ENCODE data around the gene SYNJ1. TPM values are rescaled to one million over a fixed set of nuclear protein-coding genes. Genes with fewer than 3 reads are reported as not detected.
A peak's percentile ranks its signal among the peaks of the same experiment; 100 is the strongest.

Gene SYNJ1
- total and polyA plus RNA-seq, 2 of the 4 experiments (the other 2 are of a cell fraction) = 3.6 to 4.6 TPM

DNA sequence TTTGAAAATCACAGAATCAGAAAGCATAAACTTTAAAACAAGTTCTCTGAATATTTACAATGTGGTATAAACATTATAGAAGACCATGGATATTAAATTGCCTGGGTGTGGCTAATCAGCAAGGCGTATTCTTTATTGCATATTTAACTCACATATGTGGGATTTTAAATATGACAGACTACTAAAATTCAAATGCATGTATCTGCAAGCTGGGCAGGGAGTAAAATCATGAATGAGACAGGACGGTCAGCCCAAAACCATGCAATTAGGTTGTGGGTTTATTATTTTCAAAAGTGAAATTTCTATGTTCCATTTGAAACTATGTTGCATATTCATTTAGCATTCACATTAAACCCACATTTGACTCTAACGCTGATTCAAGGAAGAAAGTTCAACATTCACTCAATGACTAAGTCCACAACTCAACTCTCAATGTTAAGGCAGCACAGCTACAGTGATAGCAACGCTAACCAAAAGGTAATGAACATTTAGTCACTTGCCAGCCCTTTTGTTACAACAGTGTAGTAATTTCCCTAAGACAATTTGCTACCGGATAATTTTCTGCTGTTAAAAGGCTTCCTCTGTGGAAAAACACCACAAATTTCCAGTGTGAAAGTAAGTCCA lies 6.3 kb upstream of the SYNJ1 start:
- ChIA-PET CTCF (no interaction called here), POLR2A (ENCODE audit: unreplicated experiment) (no interaction called here)
- no peak overlapping the region for H2BK120ac ChIP-seq (ENCODE audit: low read depth, low read length)
- no peak overlapping the region for H2AK5ac ChIP-seq (ENCODE audit: low read depth, low read length)
- in situ Hi-C loops (cut with MboI; ENCODE audit: low sequenced_read_pairs) = loop anchor here (25.0 kb wide), 1 partner anchor 347 kb away; the partner anchor contains the start of gene URB1
- H3K14ac ChIP-seq (replicated peaks; ENCODE audit: low read depth, low read length) = no peak overlapping the region
- no peaks in the 10 kb centered on the region for H3K4me1 ChIP-seq (ENCODE audit: control insufficient read depth, insufficient read depth, low read length)
- H3K4me2 ChIP-seq (ENCODE audit: low read depth, low read length) = no peak overlapping the region
- H3K56ac ChIP-seq (ENCODE audit: extremely low read depth, insufficient read depth, low read length) = no peak overlapping the region
- H2AFZ ChIP-seq (replicated peaks; ENCODE audit: low read length, poor library complexity) = no peak overlapping the region
- no peaks in the 10 kb centered on the region for H3K9me1 ChIP-seq (ENCODE audit: insufficient read depth, low read length)
- H2BK20ac ChIP-seq (ENCODE audit: low read depth, low read length) = no peak overlapping the region
- H2BK15ac ChIP-seq (ENCODE audit: low read depth, low read length) = no peak overlapping the region
- H4K91ac ChIP-seq (ENCODE audit: insufficient read depth, low read depth, low read length) = no peak overlapping the region
- 100% methylated on average over 1 of the region's 5 CpGs; no CpG with 5 or more reads in 1 of the 2 experiments for WGBS, 2 experiments (ENCODE audit: extremely low coverage in 2 of 2, insufficient read length in 1 of 2)
- H2BK5ac ChIP-seq (ENCODE audit: low read depth, low read length, poor library complexity, severe bottlenecking) = no peak overlapping the region
- ATAC-seq (ENCODE audit: low read depth) (no peak), DNase-seq (no peak)
- no peaks in the 10 kb centered on the region for H3K27me3 ChIP-seq (ENCODE audit: control insufficient read depth, insufficient read depth, low read length)
- no peak overlapping the region for H3K4me3 ChIP-seq (ENCODE audit: insufficient read depth, low read depth, low read length)
- no peak overlapping the region for H4K5ac ChIP-seq (ENCODE audit: low read depth, low read length)
- H3K79me1 ChIP-seq (ENCODE audit: low read depth in 1 of 2, low read length in 2 of 2) = no peaks in the 10 kb centered on the region
- no peak overlapping the region for H3K9ac ChIP-seq (ENCODE audit: low read depth, low read length)
- H3K27ac ChIP-seq (ENCODE audit: insufficient read depth, low read length) = no peak overlapping the region
- H3K4ac ChIP-seq (ENCODE audit: low read depth, low read length) = no peak overlapping the region
- TF ChIP-seq USF2 (IDR thresholded peaks at IDR 0.05; ENCODE audit: low read depth, low read length) = no peak
- TF ChIP-seq NFE2L2 (IDR thresholded peaks at IDR 0.05; ENCODE audit: low read depth, low read length) = no peak
- no peak for TF ChIP-seq MAZ (IDR thresholded peaks at IDR 0.05; ENCODE audit: borderline replicate concordance, low read depth, low read length)
- TF ChIP-seq, protein P1, sequence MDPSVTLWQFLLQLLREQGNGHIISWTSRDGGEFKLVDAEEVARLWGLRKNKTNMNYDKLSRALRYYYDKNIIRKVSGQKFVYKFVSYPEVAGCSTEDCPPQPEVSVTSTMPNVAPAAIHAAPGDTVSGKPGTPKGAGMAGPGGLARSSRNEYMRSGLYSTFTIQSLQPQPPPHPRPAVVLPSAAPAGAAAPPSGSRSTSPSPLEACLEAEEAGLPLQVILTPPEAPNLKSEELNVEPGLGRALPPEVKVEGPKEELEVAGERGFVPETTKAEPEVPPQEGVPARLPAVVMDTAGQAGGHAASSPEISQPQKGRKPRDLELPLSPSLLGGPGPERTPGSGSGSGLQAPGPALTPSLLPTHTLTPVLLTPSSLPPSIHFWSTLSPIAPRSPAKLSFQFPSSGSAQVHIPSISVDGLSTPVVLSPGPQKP (IDR thresholded peaks at IDR 0.05; ENCODE audit: borderline replicate concordance, low read depth, low read length) = no peak
- H3K9me3 ChIP-seq (ENCODE audit: control insufficient read depth, insufficient read depth, low read length) = no peaks in the 10 kb centered on the region
- H4K8ac ChIP-seq (ENCODE audit: low read depth in 2 of 2, low read length in 2 of 2) = no peak overlapping the region
- intact Hi-C loops (cut with micrococcal nuclease) = no loop called here
- no peak overlapping the region for H3K18ac ChIP-seq (ENCODE audit: low read depth, low read length)
- H3K36me3 ChIP-seq (ENCODE audit: control insufficient read depth, insufficient read depth, low read length) = peaks cover 11% of the 10 kb centered on the region
- TSS peak; percentile 89 for BruUV-seq (replicated peaks)
- dilution Hi-C loops (cut with HindIII; ENCODE audit: low sequenced_read_pairs, unreplicated experiment) = no loop called here
- H3K23ac ChIP-seq (ENCODE audit: low read depth, low read length) = no peak overlapping the region
- no peak overlapping the region for H2AK9ac ChIP-seq (replicated peaks; ENCODE audit: low read depth, low read length, poor library complexity)
- H4K20me1 ChIP-seq (ENCODE audit: insufficient read depth, low read length) = no peaks in the 10 kb centered on the region
